ENCODE results near the gene CBARP. TPM values are rescaled to one million over a fixed set of nuclear protein-coding genes. Genes with fewer than 3 reads are reported as not detected.

The CBARP gene
- total and polyA plus RNA-seq, 9 of the 15 experiments (the other 6 are each of a cell fraction or from before 2014, with no cell fraction given) = 0.03 to 8.9 (median 1.2) TPM; not detected in 1

- Histone ChIP-seq H3K9me1 (ENCODE audit: control insufficient read depth, insufficient read depth, low read length) (peaks cover 4% of the 10 kb centered on the region), H3K9me3 (replicated peaks; ENCODE audit: control insufficient read depth, insufficient read depth, low read depth, low read length) (no peaks in the 10 kb centered on the region), H3K4me2 (ENCODE audit: insufficient read depth, low read length) (peak within 1 kb of the TSS; percentile 73), H3K27me3 (ENCODE audit: control insufficient read depth in 2 of 2, insufficient read depth in 2 of 2, low read length in 2 of 2) (no peaks in the 10 kb centered on the region), H3K9ac (ENCODE audit: insufficient read depth in 1 of 2, low read depth in 2 of 2, low read length in 2 of 2) (peak within 1 kb of the TSS; percentile 89 to 95), H3K4me1 (replicated peaks in 1 of 2; ENCODE audit: control insufficient read depth in 2 of 2, insufficient read depth in 2 of 2, low read length in 2 of 2) (peaks cover 38 to 95% of the 10 kb centered on the region in 2 experiments), H4K20me1 (replicated peaks; ENCODE audit: control insufficient read depth, insufficient read depth, low read length) (0 out of 2 replicates have a peak, but pooled peaks cover 5% of the 10 kb centered on the region), H3K36me3 (ENCODE audit: control insufficient read depth, insufficient read depth, low read length) (peaks cover 51% of the 10 kb centered on the region; the same call in 2 of the 3 replicates), H3K27ac (ENCODE audit: extremely low read depth, low read depth, low read length) (peak within 1 kb of the TSS; percentile 99), H3K79me2 (ENCODE audit: control insufficient read depth, insufficient read depth, low read length) (peaks cover 62% of the 10 kb centered on the region), H3K4me3 (peak within 1 kb of the TSS; percentile 82), H2AFZ (ENCODE audit: low read depth, low read length) (peak within 1 kb of the TSS; percentile 90)
- ChIA-PET POLR2A (interaction anchor here (0.6 to 1.0 kb wide), 3 partner anchors 21 to 24 kb away, joined by 4 read pairs; partner anchors contain the start of gene CIRBP), CTCF (ENCODE audit: low intra/inter-chr PET ratio) (interaction anchor here (0.8 to 2.0 kb wide), 2 partner anchors 19 to 26 kb away, joined by 3 to 11 read pairs; no protein-coding TSS in a partner anchor)
- ATAC-seq (peak; percentile 62), DNase-seq (ENCODE audit: extremely low read depth in 1 of 4, low spot score in 3 of 4) (peak; percentile 60 to 90 (median 76)), FAIRE-seq (no peak)
- in situ Hi-C loops (cut with MboI) (loop anchor here (25.0 kb wide), 1 partner anchor 486 kb away; the partner anchor contains the start of gene MISP), intact Hi-C loops (cut with micrococcal nuclease) (loop anchor here (1.0 kb wide), 1 partner anchor 21 kb away; the partner anchor contains the start of gene CIRBP)
- TSS peak; percentile 50 for BruUV-seq (replicated peaks)
- WGBS (ENCODE audit: insufficient coverage, low coverage, missing lambda C conversion rate) = under 1% methylated on average over 31 of the region's 60 CpGs
- TF ChIP-seq GTF2E2 (tag; IDR thresholded peaks at IDR 0.05) (peak; percentile 84; the same call in 1 of the 2 replicates), ETV5 (CRISPR knock-in tag; IDR thresholded peaks at IDR 0.05; ENCODE audit: low read depth) (peak; percentile 88), FOXK1 (CRISPR knock-in tag; IDR thresholded peaks at IDR 0.05; ENCODE audit: borderline replicate concordance) (no peak), BRD9 (IDR thresholded peaks at IDR 0.05; ENCODE audit: low read depth, partially characterized antibody) (peak; percentile 16), BRF1 (IDR thresholded peaks at IDR 0.05; ENCODE audit: borderline replicate concordance, extremely low read depth, insufficient read length) (no peak), ARID1B (IDR thresholded peaks at IDR 0.05) (peak; percentile 74), RBM22 (IDR thresholded peaks at IDR 0.05; ENCODE audit: low read depth, low read length, poor library complexity, severe bottlenecking) (peak; percentile 9), ZFP1 (CRISPR knock-in tag; IDR thresholded peaks at IDR 0.05) (no peak), EP300 (IDR thresholded peaks at IDR 0.05; ENCODE audit: low read length) (0 out of 2 replicates have a peak, but pooled peaks have one; percentile 20), ZBTB34 (CRISPR knock-in tag; IDR thresholded peaks at IDR 0.05) (no peak), TRIM24 (IDR thresholded peaks at IDR 0.05) (peak in 1 of 2 experiments; percentile 32; a peak in 1 of 4 replicates), MAX (CRISPR knock-in tag; IDR thresholded peaks at IDR 0.05) (0 out of 2 replicates have a peak, but pooled peaks have one; percentile 42), ELF2 (CRISPR knock-in tag; IDR thresholded peaks at IDR 0.05) (0 out of 2 replicates have a peak, but pooled peaks have one; percentile 15), ARID4B (CRISPR knock-in tag; IDR thresholded peaks at IDR 0.05) (peak; percentile 95), POLR2H (tag; IDR thresholded peaks at IDR 0.05; ENCODE audit: low read depth) (peak; percentile 91; the same call in 1 of the 2 replicates)
These were observed 10.5 kb upstream of the CBARP start, which contains the start of gene MIDN for GRCh38 chr19:1248139-1248785. Gene MIDN, plus strand, starts transcription at chr19:1248583. Its CDS starts 1,714 bp downstream, at chr19:1250297.

All from K562 (cell line).